Right lobe of liver (tissue), 6 donors: Measurements from ENCODE around the gene NKX2-8. TPM values are rescaled to one million over a fixed set of nuclear protein-coding genes. Genes with fewer than 3 reads are reported as not detected.

ENCODE experiments used
- ATAC-seq, 4 donors: fragments of 200-7000 bp; cut with Tn5 transposase; one replicate each; pipeline ENCODE4 v1.9.1; 2020; ENCODE audit warnings: mild to moderate bottlenecking in 4 of 4, moderate library complexity in 4 of 4
- DNase-seq, 3 donors: peaks; one replicate each; pipeline ENCODE4 v3.0.0-alpha.2; 2020
- H3K27ac ChIP-seq, 3 donors: fragments of 200-600 bp; one replicate each; pipeline ENCODE4 v1.8.0; 2022
- H3K27me3 ChIP-seq, 2 donors: fragments of 200-600 bp; one replicate each; pipeline ENCODE4 v1.8.0; 2022
- H3K36me3 ChIP-seq, 4 donors: fragments of 200-600 bp; sonication (generic) in 1 of 4; one replicate each; pipeline versions ENCODE4 v1.5.1 to v1.8.0; 2017 to 2022; ENCODE audit warnings: control low read depth in 1 of 4
- H3K4me1 ChIP-seq, 4 donors: fragments of 200-600 bp; sonication (generic) in 1 of 4; one replicate each; pipeline versions ENCODE4 v1.5.1 to v1.8.0; 2017 to 2022; ENCODE audit warnings: control low read depth in 1 of 4
- H3K4me3 ChIP-seq, 3 donors: fragments of 200-600 bp; one replicate each; pipeline ENCODE4 v1.8.0; 2022
- H3K9me3 ChIP-seq, 4 donors: fragments of 200-600 bp; sonication (generic) in 1 of 4; one replicate each; pipeline versions ENCODE4 v1.5.1 to v1.8.0; 2017 to 2022; ENCODE audit warnings: control low read depth in 1 of 4
- POLR2A ChIP-seq: fragments of 450-650 bp; IDR thresholded peaks from one replicate; pipeline ENCODE4 v1.6.1; 2017; ENCODE audit warnings: antibody characterized with exemption, mild to moderate bottlenecking
- WGBS: methylation state at CpG from one replicate; pipeline ENCODE4 v1.1.6; 2018; ENCODE audit warnings: low coverage, low lambda C conversion rate; ENCODE audit not compliant: insufficient coverage; ENCODE audit errors: missing lambda C conversion rate; 5-methylcytosine and 5-hydroxymethylcytosine counted together
- intact Hi-C, 2 donors: fragments of 100-400 bp; cut with DNase I; formaldehyde crosslinking; loops; one replicate each; pipeline versions ENCODE4 v1.11.2 to v1.14.1; 2022
- total RNA-seq, 6 experiments: library from RNA; depleted of rRNA in 2 of 6; stranded (reverse); fragments of >200 nt in 2 of 6; fragmentation: NEBNext Ultra II Directional in 3 of 6; extraction: Animal tissue kit (Norgen Biotek cat#: 25700) in 3 of 6; gene quantifications; one replicate each; pipeline versions ENCODE4 v1.1.0 to v1.2.4, GENCODE V29; 2016 to 2023
- TF ChIP-seq, protein P1 (sequence below), 4 donors: fragments of 200-600 bp in 3 of 4; fragments of 450-650 bp in 1 of 4; IDR thresholded peaks; one replicate each; pipeline versions ENCODE4 v1.5.1 to v1.8.0; 2016 to 2022; ENCODE audit warnings: antibody characterized with exemption in 4 of 4, mild to moderate bottlenecking in 2 of 4
- donor health status: DM: no; HTN: yes; CAD: no.
- donor health status: DM: no; HTN: no; CAD: no.
- donor health status: DM: no; HTN: no; CAD: no.
- donor health status: DM: no; HTN: yes; CAD: no.
- donor health status: DM: no; HTN: yes; CAD: no.

Gene NKX2-8
- total RNA-seq, 6 experiments from 2014 or later: not detected

DNA sequence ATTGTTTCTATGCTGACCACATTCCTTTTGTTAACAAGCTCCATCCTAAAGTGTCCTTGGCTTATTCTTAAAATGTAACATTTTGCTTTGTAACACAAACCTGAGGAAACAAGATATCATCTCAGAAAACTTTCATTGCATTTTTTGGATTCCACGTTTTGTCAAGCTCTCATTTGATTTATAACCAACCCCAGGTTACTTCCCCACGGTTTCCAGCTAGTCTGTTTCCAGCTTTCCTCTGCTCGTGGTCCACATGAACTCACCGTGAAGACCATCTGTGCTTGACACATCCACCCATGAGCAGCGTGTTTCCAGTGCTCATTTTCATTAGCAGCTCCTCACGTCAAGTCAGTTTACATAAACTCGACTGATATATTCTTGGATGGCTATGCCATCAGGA lies 6.4 kb upstream of the NKX2-8 start:
- DNase-seq (no peak), ATAC-seq (no peak)
- Histone ChIP-seq H3K36me3 (no peaks in the 10 kb centered on the region), H3K9me3 (no peaks in the 10 kb centered on the region), H3K27me3 (no peaks in the 10 kb centered on the region), H3K4me3 (no peak overlapping the region), H3K27ac (no peak overlapping the region), H3K4me1 (no peaks in the 10 kb centered on the region)
- WGBS: 30% methylated on average over 7 of the region's 7 CpGs
- intact Hi-C loops: no loop called here
- TF ChIP-seq, protein P1, sequence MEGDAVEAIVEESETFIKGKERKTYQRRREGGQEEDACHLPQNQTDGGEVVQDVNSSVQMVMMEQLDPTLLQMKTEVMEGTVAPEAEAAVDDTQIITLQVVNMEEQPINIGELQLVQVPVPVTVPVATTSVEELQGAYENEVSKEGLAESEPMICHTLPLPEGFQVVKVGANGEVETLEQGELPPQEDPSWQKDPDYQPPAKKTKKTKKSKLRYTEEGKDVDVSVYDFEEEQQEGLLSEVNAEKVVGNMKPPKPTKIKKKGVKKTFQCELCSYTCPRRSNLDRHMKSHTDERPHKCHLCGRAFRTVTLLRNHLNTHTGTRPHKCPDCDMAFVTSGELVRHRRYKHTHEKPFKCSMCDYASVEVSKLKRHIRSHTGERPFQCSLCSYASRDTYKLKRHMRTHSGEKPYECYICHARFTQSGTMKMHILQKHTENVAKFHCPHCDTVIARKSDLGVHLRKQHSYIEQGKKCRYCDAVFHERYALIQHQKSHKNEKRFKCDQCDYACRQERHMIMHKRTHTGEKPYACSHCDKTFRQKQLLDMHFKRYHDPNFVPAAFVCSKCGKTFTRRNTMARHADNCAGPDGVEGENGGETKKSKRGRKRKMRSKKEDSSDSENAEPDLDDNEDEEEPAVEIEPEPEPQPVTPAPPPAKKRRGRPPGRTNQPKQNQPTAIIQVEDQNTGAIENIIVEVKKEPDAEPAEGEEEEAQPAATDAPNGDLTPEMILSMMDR (IDR thresholded peaks at IDR 0.05): no peak
- no peak for TF ChIP-seq POLR2A

DNA sequence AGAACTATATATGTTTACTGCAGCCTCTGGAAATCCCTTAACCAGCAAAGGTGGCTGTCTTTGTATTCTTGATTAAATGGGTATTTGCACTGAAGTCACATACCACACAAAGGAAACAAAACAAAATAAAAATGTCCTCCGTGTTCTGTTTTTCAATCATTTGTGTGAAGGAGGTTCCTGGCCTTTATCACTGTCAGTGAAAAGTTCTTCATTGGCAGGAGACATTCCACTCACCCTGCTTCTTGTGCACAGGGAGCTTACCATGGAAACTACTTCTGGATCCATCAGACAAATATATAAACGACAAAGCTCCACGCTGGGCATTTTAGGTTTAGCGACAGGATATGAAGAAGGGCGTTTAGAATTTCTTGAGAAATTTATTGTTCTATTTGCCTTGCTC lies 5.7 kb upstream of the NKX2-8 start:
- Histone ChIP-seq H3K4me1 (no peaks in the 10 kb centered on the region), H3K27me3 (no peaks in the 10 kb centered on the region), H3K9me3 (no peaks in the 10 kb centered on the region), H3K36me3 (no peaks in the 10 kb centered on the region), H3K27ac (no peak overlapping the region), H3K4me3 (no peak overlapping the region)
- ATAC-seq (no peak), DNase-seq (no peak)
- TF ChIP-seq, protein P1 (IDR thresholded peaks at IDR 0.05): no peak
- TF ChIP-seq POLR2A: no peak
- WGBS: 26% methylated on average over 5 of the region's 5 CpGs
- intact Hi-C loops: no loop called here

DNA sequence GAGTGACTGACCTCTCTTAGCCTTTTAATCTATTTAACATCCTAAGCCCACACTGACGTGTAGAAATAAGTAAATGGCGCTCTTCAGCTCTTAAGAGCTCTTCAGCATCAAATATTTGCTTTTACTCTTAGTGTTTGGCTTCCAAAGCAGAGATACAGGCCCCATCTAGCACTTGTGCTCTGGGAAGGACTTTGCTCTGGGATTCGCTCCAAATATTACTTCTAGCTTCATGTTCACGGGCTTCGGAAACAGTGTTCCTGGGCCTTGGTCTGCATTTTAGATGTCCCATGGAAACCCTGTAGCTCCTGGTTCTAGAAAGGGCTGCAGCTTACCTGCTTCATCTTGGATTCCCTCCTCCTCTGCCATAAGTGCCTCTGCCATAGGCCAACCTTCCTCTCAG lies 2.7 kb upstream of the NKX2-8 start:
- no peak for DNase-seq
- TF ChIP-seq POLR2A: no peak
- TF ChIP-seq, protein P1 (IDR thresholded peaks at IDR 0.05): no peak
- peaks cover 7 to 15% of the 10 kb centered on the region in 2 donors for H3K27me3 ChIP-seq
- peak; percentile 15 to 53 (median 36) for ATAC-seq
- no peak overlapping the region for H3K27ac ChIP-seq
- 11% methylated on average over 5 of the region's 5 CpGs for WGBS
- no peaks in the 10 kb centered on the region for H3K9me3 ChIP-seq
- intact Hi-C loops: no loop called here
- no peaks in the 10 kb centered on the region for H3K36me3 ChIP-seq
- peaks cover 0 to 10% (median 0%) of the 10 kb centered on the region in 4 donors for H3K4me1 ChIP-seq
- H3K4me3 ChIP-seq: no peak overlapping the region

DNA sequence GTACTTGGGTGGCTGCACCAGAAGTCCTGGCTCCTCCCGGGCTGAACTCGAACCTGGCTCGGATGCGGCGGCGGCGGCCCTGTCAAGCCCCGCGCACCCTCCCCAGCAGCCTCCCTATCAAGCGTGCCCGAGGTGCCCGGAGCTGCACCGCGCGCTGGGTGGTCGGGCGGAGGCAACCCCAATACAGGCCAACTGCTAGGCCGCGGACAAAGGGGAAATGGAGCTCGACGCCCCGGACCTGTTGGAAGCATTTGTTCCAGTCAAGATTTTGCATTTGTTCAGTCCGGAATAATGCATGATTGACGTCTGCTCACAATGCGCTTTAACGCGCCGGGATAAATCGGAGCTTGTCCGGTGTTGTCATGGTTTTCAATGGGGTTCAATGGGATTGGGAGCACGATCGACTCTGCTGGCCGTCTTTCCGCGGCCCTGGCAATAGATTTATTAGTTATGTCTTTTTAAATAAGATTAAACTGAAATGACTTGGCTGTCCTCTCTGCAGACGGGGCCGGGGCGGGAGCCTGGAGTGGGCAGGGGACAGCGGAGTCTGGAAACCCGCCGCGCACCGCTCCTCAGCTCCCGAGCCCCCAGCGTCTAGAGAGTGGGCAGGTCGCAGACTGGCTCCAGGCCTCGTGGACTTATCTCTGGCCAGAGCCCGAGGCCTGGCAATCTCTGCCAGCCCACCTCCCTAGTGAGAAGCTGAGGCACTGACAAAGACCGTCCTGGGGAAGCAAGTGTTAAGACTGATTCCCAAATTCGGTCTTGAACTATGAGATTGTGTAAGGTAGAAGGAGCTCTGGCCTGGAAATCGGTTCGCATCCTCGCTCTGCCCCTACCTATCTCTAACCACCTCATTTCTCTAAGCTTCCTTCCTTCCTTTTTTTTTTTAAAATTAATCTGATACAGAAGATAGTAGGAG lies 1.7 kb upstream of the NKX2-8 start:
- DNase-seq: no peak
- no peak for TF ChIP-seq POLR2A
- TF ChIP-seq, protein P1 (IDR thresholded peaks at IDR 0.05): no peak
- 66% methylated on average over 16 of the region's 53 CpGs for WGBS
- H3K9me3 ChIP-seq: no peaks in the 10 kb centered on the region
- intact Hi-C loops: no loop called here
- peaks cover 7 to 15% of the 10 kb centered on the region in 2 donors for H3K27me3 ChIP-seq
- peaks cover 0 to 10% (median 0%) of the 10 kb centered on the region in 4 donors for H3K4me1 ChIP-seq
- no peak for ATAC-seq
- H3K36me3 ChIP-seq: no peaks in the 10 kb centered on the region
- no peak overlapping the region for H3K27ac ChIP-seq
- H3K4me3 ChIP-seq: no peak overlapping the region
